ENCODE measurements around the gene CDK6. TPM values are rescaled to one million over a fixed set of nuclear protein-coding genes. Genes with fewer than 3 reads are reported as not detected.

CDK6 gene
- total RNA-seq, 1 donor from 2014 or later: 22.0 TPM

DNA sequence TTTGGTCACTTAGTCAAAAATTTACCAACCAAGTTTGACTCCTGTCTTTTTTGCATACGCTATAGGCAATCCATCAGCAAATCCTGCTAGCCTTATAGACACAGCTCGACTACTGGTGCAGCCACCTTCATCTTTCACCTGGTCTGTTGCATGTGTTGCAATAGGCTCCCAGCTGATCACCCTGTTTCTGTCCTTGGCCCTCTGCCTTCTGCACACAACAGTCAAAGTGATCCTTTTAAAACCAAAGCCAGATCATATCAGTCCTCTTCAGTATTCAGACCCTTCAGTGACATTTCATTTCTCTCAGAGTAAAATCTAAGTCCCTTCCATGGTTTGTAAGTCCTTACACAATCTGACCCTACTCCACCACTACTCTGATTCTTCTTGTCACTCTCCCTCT lies 10.9 kb upstream of the CDK6 start:
- DNase-seq (ENCODE audit: low read depth, low spot score): no peak

DNA sequence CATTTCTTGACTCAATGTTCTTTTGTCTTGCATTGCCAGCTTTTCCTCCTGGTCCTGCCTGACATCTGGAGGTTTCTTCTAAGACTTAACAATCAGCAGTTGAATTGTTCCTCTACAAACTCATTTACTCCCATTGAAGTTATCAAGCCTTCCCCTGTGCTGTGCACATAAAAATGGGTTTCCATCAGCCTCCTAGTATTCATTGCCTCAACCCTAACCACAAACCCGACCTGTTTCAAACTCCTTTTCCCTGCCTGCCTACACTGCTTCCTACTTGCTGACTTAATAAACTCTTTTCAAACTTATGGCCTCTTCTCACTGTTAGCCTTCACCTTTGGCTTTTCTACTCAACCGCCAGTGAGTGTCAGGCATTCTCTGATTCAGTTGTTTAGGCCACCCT lies 9.4 kb upstream of the CDK6 start:
- DNase-seq (ENCODE audit: low read depth, low spot score): no peak

DNA sequence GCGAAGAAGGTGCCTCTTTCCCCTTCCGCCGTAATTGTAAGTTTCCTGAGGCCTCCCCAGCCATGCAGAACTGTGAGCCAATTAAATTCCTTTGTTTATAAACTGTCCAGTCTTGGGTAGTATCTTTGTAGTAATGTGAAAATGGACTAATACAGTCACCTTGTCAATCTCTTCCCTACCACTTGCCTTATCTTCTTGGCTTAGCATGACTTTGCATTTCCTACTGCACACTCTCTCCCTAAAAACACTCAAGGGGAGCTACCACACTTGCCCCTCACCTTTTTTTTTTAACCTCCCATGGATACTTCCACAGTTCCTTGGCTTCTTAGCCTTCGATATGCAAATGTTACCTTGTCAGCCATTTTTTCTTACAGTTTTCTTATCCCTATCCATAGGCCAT lies 7.4 kb upstream of the CDK6 start:
- no peak for DNase-seq (ENCODE audit: low read depth, low spot score)

DNA sequence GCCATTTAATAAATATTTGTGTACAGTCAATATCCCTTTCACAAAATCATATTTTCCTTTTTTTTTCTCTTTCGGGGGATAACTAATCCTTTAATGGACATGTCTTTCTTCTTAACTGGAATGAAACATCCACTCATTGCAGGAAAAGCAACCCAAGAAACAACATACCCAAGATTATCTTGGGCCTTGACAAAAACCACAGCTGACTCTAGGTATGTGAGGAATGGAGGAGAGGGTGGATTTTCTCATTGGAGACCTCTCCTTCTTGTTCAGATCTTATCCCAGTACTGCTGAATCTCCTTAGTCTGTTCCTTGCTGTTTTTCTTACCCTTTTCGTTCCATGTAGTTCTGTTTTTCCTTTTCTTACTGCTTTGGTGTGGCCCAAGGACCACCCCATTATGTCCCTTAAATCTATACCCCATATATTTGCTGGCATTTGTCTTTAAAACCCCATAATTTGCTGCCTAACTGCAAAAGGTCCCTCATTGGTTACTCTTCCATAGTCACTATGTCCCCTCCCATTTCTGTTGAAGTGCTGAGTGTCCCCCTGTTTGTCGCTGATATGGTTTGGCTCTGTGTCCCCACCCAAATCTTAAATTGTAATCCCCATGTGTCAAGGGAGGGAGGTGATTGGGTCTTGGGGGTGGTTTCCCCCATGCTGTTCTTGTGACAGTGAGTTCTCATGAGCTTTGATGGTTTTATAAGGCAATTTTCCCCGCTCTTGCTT lies 6.8 kb upstream of the CDK6 start:
- no peak for DNase-seq (ENCODE audit: low read depth, low spot score)

DNA sequence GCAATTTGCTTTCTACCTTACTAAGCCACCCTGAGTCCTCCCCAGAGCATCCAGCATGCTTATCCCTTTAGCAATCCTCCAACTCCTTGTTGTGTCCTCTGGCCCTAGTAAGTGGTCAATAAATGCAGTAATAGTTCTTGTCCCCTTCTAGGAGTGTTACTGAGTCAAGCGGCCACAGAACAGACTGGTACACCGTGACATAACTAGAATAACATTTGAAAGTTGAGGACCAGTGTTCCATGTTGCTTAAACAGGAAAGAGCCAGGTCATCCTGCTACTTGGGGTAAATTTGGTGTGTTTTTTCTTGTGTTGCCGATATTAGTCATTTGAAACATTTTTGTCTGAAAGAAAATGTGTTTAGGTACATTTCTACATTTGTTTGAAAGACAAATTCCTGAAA lies 4.8 kb upstream of the CDK6 start:
- DNase-seq (ENCODE audit: low read depth, low spot score): no peak

DNA sequence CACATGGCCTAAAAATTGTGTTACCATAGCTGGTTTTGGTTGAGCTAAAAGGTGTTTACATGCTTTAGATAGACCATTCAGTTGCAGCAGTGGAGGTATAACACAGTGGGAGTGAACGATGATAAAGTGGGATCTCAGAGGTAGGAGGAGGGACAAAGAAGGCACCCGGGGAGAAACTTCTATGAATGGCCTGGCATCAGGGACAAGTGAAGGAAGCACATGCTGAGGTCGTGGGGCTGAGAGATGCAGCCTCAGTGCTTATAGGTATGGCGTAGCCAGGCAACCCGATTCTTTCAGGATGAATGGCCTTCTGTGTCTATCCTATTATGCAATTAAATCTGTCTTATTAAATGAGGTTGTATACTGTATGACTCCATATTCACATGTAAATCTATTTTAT lies 3.9 kb upstream of the CDK6 start:
- DNase-seq (ENCODE audit: low read depth, low spot score): no peak

DNA sequence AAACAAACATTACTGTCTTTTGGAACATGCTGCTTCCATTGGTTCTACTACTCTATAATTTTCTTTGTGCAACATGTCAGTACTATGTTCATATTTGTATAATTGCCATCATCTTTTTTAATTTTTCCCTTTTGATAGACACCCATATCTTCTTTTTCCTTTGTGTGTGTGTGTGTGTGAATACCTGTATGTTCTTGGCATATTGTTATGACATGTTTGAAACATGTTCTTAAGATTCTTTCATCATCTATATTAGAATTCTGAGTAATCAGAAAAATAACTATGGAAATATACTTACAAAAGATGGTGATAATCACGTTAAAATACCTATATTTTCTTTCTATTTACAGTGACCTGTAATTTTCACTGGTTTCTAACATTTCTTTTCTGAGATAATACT lies 3.5 kb upstream of the CDK6 start:
- DNase-seq (ENCODE audit: low read depth, low spot score): no peak

DNA sequence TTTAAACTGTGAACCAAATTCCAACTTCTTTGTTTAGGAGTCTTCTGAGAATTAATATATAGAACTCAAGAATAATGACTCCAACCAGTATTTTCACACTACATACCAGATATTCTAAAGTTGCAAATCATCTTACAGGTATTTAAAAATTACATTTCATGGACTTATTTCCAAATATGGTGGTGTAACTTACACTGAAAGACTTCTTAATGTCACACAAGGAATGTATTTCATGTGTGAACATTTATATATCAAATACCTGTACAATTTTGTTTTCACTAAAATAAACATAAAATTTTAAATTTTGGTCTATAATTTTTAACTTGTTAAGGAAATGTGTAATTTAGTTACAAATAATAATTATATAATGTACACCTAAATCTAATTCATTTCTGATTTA lies 2.6 kb upstream of the CDK6 start:
- DNase-seq (ENCODE audit: low read depth, low spot score): no peak

DNA sequence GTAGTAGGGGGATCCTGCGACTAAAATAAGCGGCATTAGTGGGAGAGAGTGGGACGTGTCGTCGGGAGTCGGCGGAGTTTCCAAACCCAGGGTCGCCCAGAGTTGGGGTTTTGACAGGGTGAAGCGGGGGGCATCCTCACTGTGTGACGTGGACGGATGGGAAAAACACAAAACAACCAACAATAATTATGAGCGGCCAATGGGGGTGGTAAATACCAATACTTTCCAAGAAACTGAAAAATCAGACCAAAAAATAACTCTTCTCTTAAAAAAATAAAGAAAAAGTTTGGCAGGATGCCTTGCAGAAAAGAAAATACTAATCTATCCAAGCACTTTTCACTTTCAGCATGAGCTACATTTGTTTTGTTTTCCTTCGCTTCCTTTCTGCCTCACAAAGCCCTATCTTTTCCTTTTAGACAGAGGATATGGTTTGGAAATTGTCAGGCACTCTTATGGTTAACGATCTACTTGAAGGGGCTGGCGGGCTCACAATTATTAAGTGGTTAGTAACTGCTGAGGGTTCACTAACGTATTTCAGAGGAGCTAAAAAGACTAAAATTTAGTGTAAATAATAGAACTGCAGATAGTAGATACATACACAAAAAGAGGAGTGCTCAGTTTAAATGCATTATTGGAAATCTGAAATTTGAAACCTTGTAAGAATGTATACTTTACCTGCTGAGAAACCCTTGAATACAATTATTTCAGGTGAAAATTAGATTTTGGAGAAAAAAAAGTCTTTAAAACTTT lies 802 bp upstream of the CDK6 start:
- DNase-seq (ENCODE audit: low read depth, low spot score): no peak

DNA sequence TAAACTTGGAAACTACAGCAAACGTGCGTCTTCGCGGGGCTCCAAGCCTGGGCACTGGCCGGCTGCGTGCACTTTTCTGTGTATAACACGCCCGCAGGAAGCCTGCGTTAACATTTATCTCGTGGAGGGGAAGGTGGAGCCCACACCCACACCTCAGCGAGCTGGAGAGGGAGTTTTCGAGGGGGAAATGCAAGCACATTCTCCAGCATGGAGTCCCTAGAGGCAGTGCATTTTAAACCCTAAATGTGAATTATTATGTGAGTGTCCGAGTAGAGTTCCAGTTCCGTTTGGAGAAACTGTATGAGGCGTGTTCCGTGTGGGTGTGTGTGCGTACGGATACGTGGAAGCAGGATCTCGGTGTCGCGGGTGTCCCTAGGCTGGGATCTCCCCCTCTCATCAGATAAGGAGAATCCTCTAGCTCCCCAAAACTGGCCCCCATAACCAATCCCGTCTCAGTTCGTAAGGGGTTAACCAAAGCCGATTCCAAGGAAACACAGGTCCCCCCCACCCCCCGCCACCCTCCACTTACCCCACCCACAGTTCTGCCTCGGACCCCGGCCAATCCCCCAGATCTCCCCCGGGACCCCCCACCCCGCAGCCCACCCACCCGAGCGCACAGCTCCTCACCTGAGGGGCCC lies 403 bp downstream of the CDK6 start:
- DNase-seq (ENCODE audit: low read depth, low spot score): no peak

DNA sequence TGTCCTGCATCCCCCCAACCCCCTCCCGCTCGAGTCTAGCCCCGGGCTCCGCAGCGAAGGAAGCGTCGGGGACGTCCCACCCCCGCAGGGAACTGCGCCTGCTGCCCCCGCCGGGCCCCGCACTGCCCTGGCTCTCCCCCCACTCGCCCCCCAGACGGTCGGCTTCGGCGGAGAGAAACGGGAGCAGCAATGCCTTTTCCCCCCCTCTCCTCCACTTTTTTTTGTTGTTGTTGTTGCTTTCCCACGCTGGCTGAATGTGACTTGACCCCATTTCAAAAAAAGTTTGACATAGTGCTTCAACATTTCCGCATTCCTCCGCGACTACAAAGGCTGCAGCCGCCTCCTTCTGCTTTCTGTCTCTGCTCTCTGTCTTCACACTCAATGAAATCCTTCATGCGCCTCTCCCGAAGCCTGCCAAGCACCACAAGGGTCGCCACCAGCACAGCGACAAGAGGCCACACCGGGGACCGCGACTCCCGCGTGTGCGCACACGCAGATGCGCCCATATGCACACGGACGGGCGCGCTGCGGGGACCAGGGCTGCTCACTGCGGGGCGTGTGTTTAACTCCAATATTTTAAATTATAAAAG lies 1.0 kb downstream of the CDK6 start:
- DNase-seq (ENCODE audit: low read depth, low spot score): no peak

DNA sequence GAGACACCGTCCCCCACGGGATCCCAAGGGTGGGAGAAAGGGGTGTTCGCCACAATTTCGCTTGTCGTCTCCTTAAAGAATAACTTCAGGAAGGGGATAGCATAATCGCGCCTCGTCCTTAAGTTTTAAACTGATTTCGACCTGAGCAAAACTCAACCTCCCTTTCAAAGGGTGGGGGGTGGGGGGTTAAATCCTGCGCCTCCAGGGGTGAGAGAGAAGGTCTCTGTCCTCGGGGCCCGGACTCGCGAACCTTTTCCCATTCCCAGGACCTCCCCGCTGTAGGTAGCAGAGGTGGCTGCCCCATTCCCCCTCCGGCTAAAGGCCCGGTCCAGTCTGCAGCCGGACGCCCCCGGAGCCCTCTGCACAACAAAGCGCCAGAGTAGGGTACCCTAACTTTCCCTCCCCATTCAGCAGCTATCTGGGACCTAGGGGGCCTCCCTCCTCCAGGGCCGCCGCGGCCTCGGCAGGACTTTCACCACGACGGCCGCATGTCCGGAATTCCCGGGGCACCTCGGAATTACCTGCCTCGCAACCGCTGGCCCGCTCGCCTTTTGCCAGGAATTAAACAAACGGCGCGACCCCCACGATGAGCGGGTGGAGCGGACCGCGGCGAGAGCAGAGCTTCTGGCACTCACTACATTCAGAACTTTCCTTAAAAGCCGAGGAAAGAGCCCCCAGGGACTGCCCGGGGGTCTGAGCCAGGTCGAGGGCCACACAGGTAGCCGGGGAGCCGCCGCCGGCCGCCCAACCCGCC lies 1.7 kb downstream of the CDK6 start:
- DNase-seq (ENCODE audit: low read depth, low spot score): no peak

DNA sequence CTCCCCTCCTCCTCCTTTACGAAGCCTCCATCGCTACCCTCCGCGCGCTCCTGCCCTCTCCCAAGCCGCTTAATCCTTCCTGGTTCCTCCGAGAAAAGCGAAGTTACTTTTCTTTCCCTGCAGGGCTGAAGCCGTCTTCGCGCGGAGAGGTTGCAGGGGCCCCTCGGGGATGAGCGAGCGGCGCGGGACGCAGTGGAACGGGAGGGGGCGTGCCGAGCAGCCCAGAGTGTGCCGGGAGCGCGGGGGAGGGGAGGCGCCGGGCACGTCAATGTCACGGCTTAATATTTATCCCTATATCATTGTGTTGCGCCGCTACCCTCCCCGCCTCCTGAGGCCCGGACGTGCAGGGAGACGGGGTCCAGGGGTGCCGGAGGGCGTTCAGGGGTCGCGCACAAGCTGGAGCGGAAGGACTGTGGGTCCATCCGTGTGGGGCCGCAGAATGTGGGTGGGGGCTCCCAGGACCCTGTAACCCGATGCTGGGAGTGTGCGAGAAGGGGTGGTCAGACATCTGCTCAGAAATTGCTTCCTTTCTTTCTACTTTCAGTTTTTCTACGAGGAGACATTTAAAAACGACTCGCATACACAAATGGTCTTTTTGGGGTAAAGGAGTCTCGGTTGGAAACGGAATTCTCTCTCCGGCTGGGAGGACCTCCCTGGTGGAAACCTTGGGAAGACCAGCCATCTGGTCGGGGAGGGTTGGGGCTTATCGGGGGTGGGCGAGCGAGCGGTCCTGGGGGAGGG lies 2.4 kb downstream of the CDK6 start:
- no peak for DNase-seq (ENCODE audit: low read depth, low spot score)

DNA sequence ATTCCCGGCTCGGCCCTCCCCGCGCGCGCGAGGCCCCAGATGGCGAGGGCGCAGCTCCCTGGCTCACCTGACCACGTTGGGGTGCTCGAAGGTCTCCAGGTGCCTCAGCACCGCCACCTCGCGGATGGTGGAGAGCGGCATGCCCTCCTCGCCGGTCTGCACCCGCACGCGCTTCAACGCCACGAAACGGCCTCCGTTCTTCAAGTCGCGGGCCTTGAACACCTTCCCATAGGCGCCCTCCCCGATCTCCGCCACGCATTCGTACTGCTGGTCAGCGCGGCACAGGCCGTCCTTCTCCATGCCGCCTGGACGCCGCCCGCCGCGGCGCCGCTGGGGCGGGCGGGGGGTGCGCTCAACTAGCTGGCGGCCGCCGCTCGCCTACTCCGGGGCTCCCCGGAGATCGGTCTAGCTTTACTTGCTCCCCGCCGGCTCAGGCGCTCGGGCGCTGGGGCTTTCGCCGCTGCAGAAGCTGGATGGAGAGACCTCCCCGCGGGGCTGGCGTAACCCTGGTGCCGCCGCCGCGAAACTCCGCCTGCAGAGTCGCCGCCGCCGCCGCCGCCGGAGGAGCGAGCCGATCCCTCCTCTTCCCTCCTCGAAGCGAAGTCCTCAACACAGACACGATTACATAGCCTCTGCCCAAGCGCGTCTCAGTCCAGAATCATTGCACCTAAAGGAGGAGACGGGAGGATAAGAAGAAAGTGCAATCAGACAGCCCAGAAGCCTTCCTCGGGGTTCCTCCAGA lies 3.2 kb downstream of the CDK6 start:
- no peak for DNase-seq (ENCODE audit: low read depth, low spot score)

DNA sequence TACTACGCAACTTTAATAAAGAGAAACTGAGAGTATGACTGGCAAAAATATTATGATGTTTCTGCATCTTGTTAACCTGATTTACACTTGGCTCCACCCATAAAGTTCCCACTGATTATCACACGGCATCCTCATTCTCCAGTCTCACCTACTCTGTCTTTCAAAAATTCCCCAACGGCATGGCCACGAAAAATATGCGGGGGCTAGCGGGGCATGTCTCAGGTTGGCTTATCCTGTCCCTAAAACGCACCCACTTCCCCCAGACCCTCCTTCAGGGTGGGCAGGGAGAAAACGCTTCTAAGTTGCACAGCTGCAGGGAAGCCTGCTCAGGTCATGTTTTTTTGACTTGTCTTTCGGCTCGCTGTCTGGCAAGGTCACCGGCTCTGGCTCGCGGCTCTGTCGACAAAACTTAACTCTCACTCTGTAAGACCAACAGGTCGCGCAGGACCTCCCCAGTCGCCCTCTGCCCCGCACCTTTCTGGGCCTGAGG lies 3.8 kb downstream of the CDK6 start:
- no peak for DNase-seq (ENCODE audit: low read depth, low spot score)

DNA sequence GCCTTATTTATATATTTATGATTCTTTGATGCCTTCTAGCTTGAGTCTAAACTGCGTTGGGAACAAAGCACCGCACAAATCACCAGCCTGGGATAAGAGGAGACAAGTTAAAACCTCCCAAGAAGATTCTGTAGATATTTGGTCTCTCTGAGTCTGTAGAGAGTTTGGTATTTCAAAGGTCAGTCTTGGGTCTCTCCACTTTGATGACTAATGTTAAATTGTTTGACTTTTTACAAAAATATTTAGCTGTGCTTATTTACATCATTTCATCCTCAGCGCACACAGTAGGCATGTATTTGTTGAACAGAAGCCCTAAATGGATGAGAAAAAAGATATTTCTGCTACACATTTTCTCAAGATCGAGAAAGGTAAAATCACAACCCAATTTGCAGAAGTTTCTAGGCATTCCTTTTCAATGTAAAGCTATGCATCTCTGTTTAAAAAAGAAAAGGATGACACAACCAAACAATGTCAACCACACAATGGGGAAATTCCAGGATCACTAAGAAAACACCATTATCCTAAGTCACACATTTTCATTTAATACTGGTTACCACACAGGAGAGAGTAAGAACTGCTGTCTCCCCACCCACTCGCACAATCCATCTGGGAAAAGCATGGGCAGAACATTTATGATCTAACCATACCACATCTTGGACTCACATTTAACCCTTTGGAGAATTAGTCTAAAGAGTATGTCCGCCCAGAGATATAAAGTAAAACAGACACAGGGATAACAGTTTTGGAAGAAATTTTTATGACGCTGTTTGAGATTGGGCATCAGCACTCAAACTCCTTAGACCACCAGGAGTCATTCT lies 4.4 kb downstream of the CDK6 start:
- no peak for DNase-seq (ENCODE audit: low read depth, low spot score)

DNA sequence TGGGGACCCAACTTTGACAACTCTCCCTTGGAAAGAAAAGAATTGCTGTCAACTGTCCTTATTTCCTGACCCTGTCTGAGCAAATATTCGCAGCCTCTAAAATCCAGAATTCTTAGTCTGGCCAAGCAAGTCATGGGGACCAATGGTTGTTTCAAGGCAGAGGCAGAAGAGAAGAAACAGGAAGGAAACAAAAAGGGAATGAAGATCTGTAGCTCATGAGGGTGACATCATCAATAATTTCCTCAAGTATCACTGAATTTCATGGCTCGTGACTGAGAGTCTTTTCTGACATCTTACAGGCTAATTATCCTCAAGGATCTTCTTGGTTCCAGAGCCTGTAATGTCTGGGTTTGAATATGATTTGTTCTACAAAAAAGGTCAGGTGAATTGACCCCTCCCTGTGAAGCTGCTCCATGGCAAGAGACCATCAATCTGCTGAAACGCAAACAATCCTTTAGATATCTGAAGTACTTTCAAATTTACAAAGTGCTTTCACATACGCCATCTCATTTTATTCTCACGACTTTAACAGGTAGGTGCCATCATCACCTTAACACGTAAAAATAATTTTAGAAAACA lies 5.8 kb downstream of the CDK6 start:
- no peak for DNase-seq (ENCODE audit: low read depth, low spot score)

DNA sequence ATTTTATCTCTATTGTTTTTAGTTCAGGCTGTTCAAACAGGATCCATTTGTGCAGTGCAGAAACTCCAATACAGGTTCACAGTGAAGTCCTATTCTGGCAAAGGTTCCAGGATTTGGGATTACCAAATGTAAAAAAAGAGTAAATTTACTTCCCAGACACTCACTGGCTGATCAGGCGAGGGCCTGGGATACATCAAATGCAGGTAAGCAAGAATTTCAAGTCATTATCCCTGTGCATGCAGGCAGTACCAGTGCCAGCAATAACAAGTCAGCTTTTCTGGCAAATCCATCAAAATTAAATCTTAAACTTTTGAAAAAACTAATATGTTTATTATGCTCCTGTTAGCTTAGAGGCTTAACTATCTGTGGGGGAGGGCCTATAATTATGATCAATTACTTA lies 6.3 kb downstream of the CDK6 start:
- DNase-seq (ENCODE audit: low read depth, low spot score): no peak
